WTC11 (cell line): Measurements from ENCODE around the gene MRGPRX1. TPM values are rescaled to one million over a fixed set of nuclear protein-coding genes. Genes with fewer than 3 reads are reported as not detected.

Source experiments
- ATAC-seq: fragments of 200-7000 bp; cut with Tn5 transposase; 2 replicates; pipeline ENCODE4 v1.10.0; 2021; ENCODE audit warnings: mild to moderate bottlenecking, moderate library complexity
- Bru-seq: library from RNA; stranded (reverse); fragments of 400-500 nt; gene quantifications from one replicate; lab custom pipeline; 2021; lab: Mats Ljungman, UMichigan
- CTCF ChIA-PET: fragments of 300-600 bp; sonication (Branson Sonifier 250); formaldehyde crosslinking; loops from one replicate; lab custom pipeline; 2021; ENCODE audit warnings: antibody characterized with exemption; lab: Charles Lee
- POLR2A ChIA-PET: fragments of 350-600 bp; sonication (Branson Sonifier 250); formaldehyde crosslinking; loops from one replicate; lab custom pipeline; 2021; ENCODE audit warnings: antibody characterized with exemption; lab: Charles Lee
- DNase-seq: peaks from one replicate; pipeline ENCODE4 v3.0.0; 2021; ENCODE audit warnings: low spot score
- H3K27ac Mint-ChIP-seq: 2 replicates; pipeline ENCODE4 v1.8.0; 2021; ENCODE audit warnings: mixed read lengths
- H3K27me3 Mint-ChIP-seq: 2 replicates; pipeline ENCODE4 v1.8.0; 2021; ENCODE audit warnings: low read depth, mild to moderate bottlenecking, moderate library complexity, mixed read lengths
- H3K36me3 Mint-ChIP-seq: 2 replicates; pipeline ENCODE4 v1.8.0; 2021; ENCODE audit warnings: mixed read lengths
- H3K4me1 Mint-ChIP-seq: 2 replicates; pipeline ENCODE4 v1.8.0; 2022; ENCODE audit warnings: mixed read lengths
- H3K4me3 Mint-ChIP-seq: 2 replicates; pipeline ENCODE4 v1.8.0; 2021; ENCODE audit warnings: mild to moderate bottlenecking, moderate library complexity, mixed read lengths
- H3K9me3 Mint-ChIP-seq: 2 replicates; pipeline ENCODE4 v1.8.0; 2021; ENCODE audit warnings: mixed read lengths
- AR ChIP-seq: fragments of 250-450 bp; sonication (Bioruptor Pico); IDR thresholded peaks from 2 replicates; pipeline ENCODE4 v1.9.0; 2021; ENCODE audit warnings: mild to moderate bottlenecking
- ATF2 ChIP-seq: sonication (generic); formaldehyde crosslinking; IDR thresholded peaks from 2 replicates; pipeline ENCODE4 v1.8.1; 2022; ENCODE audit warnings: low read depth, missing genetic modification reagents, borderline replicate concordance
- ELF4 ChIP-seq: sonication (generic); formaldehyde crosslinking; IDR thresholded peaks from 2 replicates; pipeline ENCODE4 v1.8.1; 2022; ENCODE audit warnings: low read depth, mild to moderate bottlenecking, moderate library complexity, missing genetic modification reagents
- FOXJ3 ChIP-seq: sonication (generic); formaldehyde crosslinking; IDR thresholded peaks from 2 replicates; pipeline ENCODE4 v1.9.0; 2021; ENCODE audit warnings: missing genetic modification reagents, mild to moderate bottlenecking, borderline replicate concordance
- GABPB1 ChIP-seq: sonication (generic); formaldehyde crosslinking; IDR thresholded peaks from 2 replicates; pipeline ENCODE4 v1.8.1; 2023; ENCODE audit warnings: mild to moderate bottlenecking, missing genetic modification reagents
- GTF2I ChIP-seq: fragments of 250-450 bp; sonication (Bioruptor Pico); conservative IDR thresholded peaks from 2 replicates; pipeline ENCODE4 v1.4.0; 2021; ENCODE audit warnings: mild to moderate bottlenecking
- KAT7 ChIP-seq: sonication (generic); formaldehyde crosslinking; IDR thresholded peaks from 2 replicates; pipeline ENCODE4 v1.8.1; 2023; ENCODE audit warnings: missing genetic modification reagents, mild to moderate bottlenecking, borderline replicate concordance
- MYBL2 ChIP-seq: sonication (generic); formaldehyde crosslinking; IDR thresholded peaks from 2 replicates; pipeline ENCODE4 v1.8.1; 2023; ENCODE audit warnings: mild to moderate bottlenecking, moderate library complexity, missing genetic modification reagents
- NFYB ChIP-seq: sonication (generic); formaldehyde crosslinking; conservative IDR thresholded peaks from 2 replicates; pipeline ENCODE4 v1.8.0; 2022; ENCODE audit warnings: low read depth, missing genetic modification reagents
- OVOL2 ChIP-seq: fragments of 250-450 bp; sonication (Bioruptor Pico); IDR thresholded peaks from 2 replicates; pipeline ENCODE4 v1.9.0; 2021; ENCODE audit warnings: mild to moderate bottlenecking, borderline replicate concordance
- PRDM15 ChIP-seq: sonication (generic); formaldehyde crosslinking; IDR thresholded peaks from 2 replicates; pipeline ENCODE4 v1.8.0; 2022; ENCODE audit warnings: missing genetic modification reagents
- RORB ChIP-seq: fragments of 250-450 bp; sonication (Bioruptor Pico); IDR thresholded peaks from 2 replicates; pipeline ENCODE4 v1.9.0; 2021; ENCODE audit warnings: mild to moderate bottlenecking
- SMAD3 ChIP-seq: sonication (generic); formaldehyde crosslinking; IDR thresholded peaks from 2 replicates; pipeline ENCODE4 v1.8.0; 2022; ENCODE audit warnings: missing genetic modification reagents, mild to moderate bottlenecking, borderline replicate concordance
- TEAD1 ChIP-seq: sonication (generic); formaldehyde crosslinking; IDR thresholded peaks from 2 replicates; pipeline ENCODE4 v1.8.0; 2022; ENCODE audit warnings: mild to moderate bottlenecking, missing genetic modification reagents
- ZNF263 ChIP-seq: sonication (generic); formaldehyde crosslinking; IDR thresholded peaks from 2 replicates; pipeline ENCODE4 v1.8.1; 2022; ENCODE audit warnings: low read depth, mild to moderate bottlenecking, moderate library complexity, missing genetic modification reagents
- ZNF281 ChIP-seq: sonication (generic); formaldehyde crosslinking; IDR thresholded peaks from 2 replicates; pipeline ENCODE4 v1.8.0; 2023; ENCODE audit warnings: mild to moderate bottlenecking, missing genetic modification reagents
- ZNF425 ChIP-seq: fragments of 250-450 bp; sonication (Bioruptor Pico); conservative IDR thresholded peaks from 2 replicates; pipeline ENCODE4 v1.9.0; 2021; ENCODE audit warnings: mild to moderate bottlenecking
- ZNF671 ChIP-seq: fragments of 250-450 bp; sonication (Bioruptor Pico); IDR thresholded peaks from 2 replicates; pipeline ENCODE4 v1.8.0; 2021; ENCODE audit warnings: mild to moderate bottlenecking
- long read RNA-seq, 3 experiments: library from RNA in 1 of 3; library from capped mRNA in 1 of 3; library from polyadenylated mRNA in 1 of 3; unstranded in 2 of 3; stranded (forward) in 1 of 3; transcript quantifications; one replicate each; pipeline ENCODE4 v2.0.0, GENCODE V29; 2021
- total RNA-seq: library from RNA; stranded (reverse); gene quantifications from 3 replicates; pipeline ENCODE4 v1.2.3, GENCODE V29; 2021

Gene MRGPRX1
- not detected in 3 replicates for total RNA-seq
- not detected for Bru-seq, nascent RNA
- long read RNA-seq, experiment 1, result 0 reads
- long read RNA-seq, experiment 2, result 0 reads
- long read RNA-seq, experiment 3, result 0 reads

GRCh38 chr11:18939314-18939713, at the start of gene MRGPRX1:
Gene MRGPRX1 (minus strand): TSS chr11:18939414. CDS start chr11:18934784, 4,630 bp downstream.
- DNase-seq (no peak), ATAC-seq (no peak)
- ChIA-PET POLR2A (no interaction called here), CTCF (no interaction called here)
- TF ChIP-seq MYBL2 (CRISPR knock-in tag) (no peak), ZNF281 (CRISPR knock-in tag) (no peak), NFYB (no peak), TEAD1 (CRISPR knock-in tag) (no peak), ZNF671 (CRISPR knock-in tag) (no peak), ELF4 (no peak), SMAD3 (CRISPR knock-in tag) (no peak), GTF2I (CRISPR knock-in tag) (no peak), GABPB1 (CRISPR knock-in tag) (no peak), ATF2 (no peak), RORB (CRISPR knock-in tag) (no peak), OVOL2 (CRISPR knock-in tag) (no peak), AR (CRISPR knock-in tag) (no peak)
- H3K36me3 Mint-ChIP-seq, result no peaks in the 10 kb centered on the region
- H3K4me3 Mint-ChIP-seq, result no peak within 1 kb of the TSS
- no peaks in the 10 kb centered on the region; the same call in 1 of the 2 replicates for H3K4me1 Mint-ChIP-seq
- H3K27me3 Mint-ChIP-seq, result no peaks in the 10 kb centered on the region
- no peaks in the 10 kb centered on the region for H3K9me3 Mint-ChIP-seq
- H3K27ac Mint-ChIP-seq, result no peak within 1 kb of the TSS

- DNase-seq (no peak), ATAC-seq (no peak)
- no peaks in the 10 kb centered on the region for H3K36me3 Mint-ChIP-seq
- no peak overlapping the region for H3K4me3 Mint-ChIP-seq
- peaks cover 7% of the 10 kb centered on the region for H3K4me1 Mint-ChIP-seq
- no peak overlapping the region for H3K27ac Mint-ChIP-seq
- H3K27me3 Mint-ChIP-seq, result peaks cover 12% of the 10 kb centered on the region
- CTCF ChIA-PET, result interaction anchor here (0.9 kb wide), 1 partner anchor 84 kb away, joined by 3 read pairs; no protein-coding TSS in a partner anchor
- POLR2A ChIA-PET, result no interaction called here
- H3K9me3 Mint-ChIP-seq, result peaks cover 10% of the 10 kb centered on the region; the same call in 1 of the 2 replicates
- no peak for TF ChIP-seq PRDM15 (CRISPR knock-in tag)
- TF ChIP-seq ZNF263 (CRISPR knock-in tag), result no peak
- no peak for TF ChIP-seq KAT7 (CRISPR knock-in tag)
- no peak for TF ChIP-seq ZNF425 (CRISPR knock-in tag)
- TF ChIP-seq FOXJ3 (CRISPR knock-in tag), result no peak
Measured at GRCh38 chr11:18987454-18988231, 48.4 kb upstream of the MRGPRX1 start.
